IPS-18a (cell line): ENCODE data around the gene RTEL1.
"Not testable (repeated sequence)": the region's sequence is repeated elsewhere in the genome, so short reads cannot be mapped to it uniquely, and the experiment has no call there.

ENCODE experiments used
- H3K27ac ChIP-seq: one replicate; pipeline ENCODE4 v1.5.1; 2013; ENCODE audit warnings: low read length
- H3K27me3 ChIP-seq: one replicate; pipeline ENCODE4 v1.6.1; 2013; ENCODE audit warnings: mild to moderate bottlenecking, low read length; ENCODE audit not compliant: control insufficient read depth, insufficient read depth
- H3K36me3 ChIP-seq: one replicate; pipeline ENCODE4 v1.6.1; 2013; ENCODE audit warnings: low read depth, low read length; ENCODE audit not compliant: control insufficient read depth
- H3K4me1 ChIP-seq: one replicate; pipeline ENCODE4 v1.6.1; 2013; ENCODE audit warnings: low read depth, low read length; ENCODE audit not compliant: control insufficient read depth
- H3K4me3 ChIP-seq: one replicate; pipeline ENCODE4 v1.5.1; 2013; ENCODE audit warnings: low read length
- H3K9ac ChIP-seq: one replicate; pipeline ENCODE4 v1.6.1; 2013; ENCODE audit warnings: mild to moderate bottlenecking, low read length, moderate library complexity
- H3K9me3 ChIP-seq: one replicate; pipeline ENCODE4 v1.6.1; 2013; ENCODE audit warnings: low read depth, low read length; ENCODE audit not compliant: control insufficient read depth

The RTEL1 gene

GRCh38 chr20:63708301-63709148 is 50.4 kb downstream of the RTEL1 start:
- peaks cover 47% of the 10 kb centered on the region for H3K36me3 ChIP-seq
- no peaks in the 10 kb centered on the region for H3K27me3 ChIP-seq
- H3K4me1 ChIP-seq, result peaks cover 3% of the 10 kb centered on the region
- H3K9ac ChIP-seq, result peak overlapping the region; percentile 28
- no peak overlapping the region for H3K27ac ChIP-seq
- no peaks in the 10 kb centered on the region for H3K9me3 ChIP-seq
- peak overlapping the region; percentile 81 for H3K4me3 ChIP-seq

- no peak overlapping the region for H3K9ac ChIP-seq
- no peaks in the 10 kb centered on the region for H3K9me3 ChIP-seq
- H3K27me3 ChIP-seq, result no peaks in the 10 kb centered on the region
- peak overlapping the region; percentile 81 for H3K4me3 ChIP-seq
- peaks cover 3% of the 10 kb centered on the region for H3K4me1 ChIP-seq
- H3K27ac ChIP-seq, result no peak overlapping the region
- H3K36me3 ChIP-seq, result peaks cover 47% of the 10 kb centered on the region
These were observed 51.0 kb downstream of the RTEL1 start for GRCh38 chr20:63709149-63709527.

GRCh38 chr20:63711085-63711645 is 53.1 kb downstream of the RTEL1 start:
- peaks cover 36% of the 10 kb centered on the region for H3K36me3 ChIP-seq
- H3K9ac ChIP-seq, result no peak overlapping the region

GRCh38 chr20:63712191-63712590 is 54.1 kb downstream of the RTEL1 start:
- H3K27ac ChIP-seq, result no peak overlapping the region
- no peak overlapping the region for H3K4me3 ChIP-seq
- no peaks in the 10 kb centered on the region for H3K27me3 ChIP-seq
- no peaks in the 10 kb centered on the region for H3K9me3 ChIP-seq
- no peaks in the 10 kb centered on the region for H3K4me1 ChIP-seq
- peaks cover 30% of the 10 kb centered on the region for H3K36me3 ChIP-seq
- no peak overlapping the region for H3K9ac ChIP-seq

More at GRCh38 chr20:63711085-63711645, 53.1 kb downstream of the RTEL1 start:
- no peak overlapping the region for H3K4me3 ChIP-seq
- H3K9me3 ChIP-seq, result no peaks in the 10 kb centered on the region
- peaks cover 3% of the 10 kb centered on the region for H3K4me1 ChIP-seq
- H3K27me3 ChIP-seq, result no peaks in the 10 kb centered on the region
- no peak overlapping the region for H3K27ac ChIP-seq

GRCh38 chr20:63714858-63715257 is 56.7 kb downstream of the RTEL1 start:
- Histone ChIP-seq H3K27ac (no peak overlapping the region), H3K4me1 (no peaks in the 10 kb centered on the region), H3K9ac (no peak overlapping the region), H3K9me3 (no peaks in the 10 kb centered on the region), H3K27me3 (no peaks in the 10 kb centered on the region), H3K4me3 (no peak overlapping the region), H3K36me3 (peaks cover 28% of the 10 kb centered on the region)

GRCh38 chr20:63718996-63719395 is 60.9 kb downstream of the RTEL1 start:
- Histone ChIP-seq H3K4me1 (no peaks in the 10 kb centered on the region), H3K4me3 (no peak overlapping the region), H3K36me3 (peaks cover 17% of the 10 kb centered on the region), H3K27me3 (no peaks in the 10 kb centered on the region), H3K9me3 (no peaks in the 10 kb centered on the region), H3K27ac (no peak overlapping the region), H3K9ac (no peak overlapping the region)

GRCh38 chr20:63722967-63723622 is 65.0 kb downstream of the RTEL1 start:
- H3K27ac ChIP-seq, H3K9me3 ChIP-seq, H3K4me3 ChIP-seq, H3K9ac ChIP-seq, H3K27me3 ChIP-seq, H3K36me3 ChIP-seq, H3K4me1 ChIP-seq: not testable (repeated sequence)

- H3K36me3 ChIP-seq, H3K4me3 ChIP-seq, H3K4me1 ChIP-seq, H3K9ac ChIP-seq, H3K27me3 ChIP-seq, H3K9me3 ChIP-seq, H3K27ac ChIP-seq: not testable (repeated sequence)
These were observed 72.1 kb downstream of the RTEL1 start for GRCh38 chr20:63730189-63730733.

GRCh38 chr20:63731410-63731809 is 73.3 kb downstream of the RTEL1 start:
- peaks cover 3% of the 10 kb centered on the region for H3K36me3 ChIP-seq
- no peak overlapping the region for H3K27ac ChIP-seq
- H3K9ac ChIP-seq, result no peak overlapping the region
- H3K4me3 ChIP-seq, result no peak overlapping the region
- H3K9me3 ChIP-seq, result no peaks in the 10 kb centered on the region
- H3K27me3 ChIP-seq, result no peaks in the 10 kb centered on the region
- no peaks in the 10 kb centered on the region for H3K4me1 ChIP-seq

- H3K36me3 ChIP-seq, result peaks cover 3% of the 10 kb centered on the region
- no peaks in the 10 kb centered on the region for H3K4me1 ChIP-seq
- H3K9ac ChIP-seq, result no peak overlapping the region
- H3K27me3 ChIP-seq, result no peaks in the 10 kb centered on the region
- no peak overlapping the region for H3K27ac ChIP-seq
- no peaks in the 10 kb centered on the region for H3K9me3 ChIP-seq
- no peak overlapping the region for H3K4me3 ChIP-seq
These were observed 74.3 kb downstream of the RTEL1 start for GRCh38 chr20:63732118-63733095.

GRCh38 chr20:63733117-63733516 is 75.0 kb downstream of the RTEL1 start:
- H3K4me1 ChIP-seq, result no peaks in the 10 kb centered on the region

More at GRCh38 chr20:63733117-63733516, 75.0 kb downstream of the RTEL1 start:
- Histone ChIP-seq H3K27ac (no peak overlapping the region), H3K9me3 (no peaks in the 10 kb centered on the region), H3K9ac (no peak overlapping the region), H3K4me3 (no peak overlapping the region), H3K36me3 (peaks cover 3% of the 10 kb centered on the region), H3K27me3 (no peaks in the 10 kb centered on the region)
